Epithelial cell of esophagus (primary cell): ENCODE data around the gene AGBL1.
"Not testable (repeated sequence)": the region's sequence is repeated elsewhere in the genome, so short reads cannot be mapped to it uniquely, and the experiment has no call there.

ENCODE experiments used
- DNase-seq: peaks from one replicate; pipeline ENCODE4 v3.0.0; 2010; ENCODE audit warnings: low read depth
- H3K4me3 ChIP-seq: 2 replicates; pipeline ENCODE4 v1.5.1; 2011; ENCODE audit warnings: mild to moderate bottlenecking, low read length, control low read depth
- TF ChIP-seq, protein P1 (sequence below): IDR thresholded peaks from 2 replicates; pipeline ENCODE4 v1.5.1; 2011; ENCODE audit warnings: low read depth, mild to moderate bottlenecking, low read length, control low read depth, inconsistent platforms; ENCODE audit not compliant: insufficient read depth; ENCODE audit errors: missing control alignments

Gene AGBL1

GRCh38 chr15:86446253-86446640 lies 366.6 kb downstream of the AGBL1 start:
- H3K4me3 ChIP-seq = no peak overlapping the region
- no peak for DNase-seq
- TF ChIP-seq, protein P1, sequence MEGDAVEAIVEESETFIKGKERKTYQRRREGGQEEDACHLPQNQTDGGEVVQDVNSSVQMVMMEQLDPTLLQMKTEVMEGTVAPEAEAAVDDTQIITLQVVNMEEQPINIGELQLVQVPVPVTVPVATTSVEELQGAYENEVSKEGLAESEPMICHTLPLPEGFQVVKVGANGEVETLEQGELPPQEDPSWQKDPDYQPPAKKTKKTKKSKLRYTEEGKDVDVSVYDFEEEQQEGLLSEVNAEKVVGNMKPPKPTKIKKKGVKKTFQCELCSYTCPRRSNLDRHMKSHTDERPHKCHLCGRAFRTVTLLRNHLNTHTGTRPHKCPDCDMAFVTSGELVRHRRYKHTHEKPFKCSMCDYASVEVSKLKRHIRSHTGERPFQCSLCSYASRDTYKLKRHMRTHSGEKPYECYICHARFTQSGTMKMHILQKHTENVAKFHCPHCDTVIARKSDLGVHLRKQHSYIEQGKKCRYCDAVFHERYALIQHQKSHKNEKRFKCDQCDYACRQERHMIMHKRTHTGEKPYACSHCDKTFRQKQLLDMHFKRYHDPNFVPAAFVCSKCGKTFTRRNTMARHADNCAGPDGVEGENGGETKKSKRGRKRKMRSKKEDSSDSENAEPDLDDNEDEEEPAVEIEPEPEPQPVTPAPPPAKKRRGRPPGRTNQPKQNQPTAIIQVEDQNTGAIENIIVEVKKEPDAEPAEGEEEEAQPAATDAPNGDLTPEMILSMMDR = no peak

DNA sequence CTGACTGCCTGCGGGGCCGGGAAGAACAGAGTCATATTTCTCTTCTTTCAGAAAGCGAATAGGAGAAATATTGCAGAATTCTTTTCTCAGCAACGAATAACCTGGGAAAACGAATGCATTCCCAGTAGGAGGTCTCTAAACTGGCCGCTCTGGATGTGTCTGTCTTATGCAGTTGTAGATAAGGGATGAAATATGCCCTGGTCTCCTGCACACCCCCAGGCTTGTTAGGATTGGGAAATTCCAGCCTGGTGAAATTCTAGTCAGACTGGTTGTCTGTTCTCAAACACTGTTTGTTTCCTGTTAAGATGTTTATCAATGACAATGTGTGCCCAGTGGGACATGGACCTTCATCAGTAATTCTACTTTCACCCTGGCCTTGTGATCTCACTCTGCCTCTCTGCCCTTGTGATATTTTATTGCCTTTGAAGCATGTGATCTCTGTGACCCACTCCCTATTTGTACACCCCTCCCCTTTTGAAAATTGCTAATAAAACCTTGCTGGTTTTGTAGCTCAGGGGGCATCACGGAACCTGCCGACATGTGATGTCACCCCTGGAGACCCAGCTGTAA lies 385.9 kb downstream of the AGBL1 start:
- peak; percentile 13 for DNase-seq
- not testable (repeated sequence) for H3K4me3 ChIP-seq

GRCh38 chr15:86481720-86482119 lies 402.0 kb downstream of the AGBL1 start:
- no peak overlapping the region for H3K4me3 ChIP-seq
- DNase-seq = no peak
- TF ChIP-seq, protein P1 = no peak

GRCh38 chr15:86483936-86484335 lies 404.3 kb downstream of the AGBL1 start:
- TF ChIP-seq, protein P1 = no peak
- H3K4me3 ChIP-seq = no peak overlapping the region
- DNase-seq = no peak

GRCh38 chr15:86488046-86488445 lies 408.4 kb downstream of the AGBL1 start:
- no peak for DNase-seq
- H3K4me3 ChIP-seq = no peak overlapping the region
- TF ChIP-seq, protein P1 = no peak

DNA sequence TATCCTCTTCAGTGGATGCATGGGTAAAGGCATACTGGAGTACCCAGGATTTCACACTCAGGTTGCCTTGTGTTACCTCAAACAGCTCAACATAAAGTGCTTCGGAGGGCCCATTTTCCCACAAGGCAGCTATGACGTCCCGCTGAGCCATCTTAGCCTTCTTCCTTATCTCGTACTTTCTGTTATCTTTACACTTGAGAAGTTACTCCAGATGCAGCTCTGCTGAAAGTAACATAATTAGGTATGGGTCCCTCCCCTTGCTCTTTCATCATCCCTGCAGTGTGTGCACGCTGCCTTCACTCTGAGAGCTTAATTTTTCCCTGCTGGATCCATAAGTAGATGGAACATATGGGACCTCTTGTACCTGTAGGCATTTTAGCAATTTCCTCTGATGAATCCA lies 410.3 kb downstream of the AGBL1 start:
- TF ChIP-seq, protein P1 = no peak
- no peak for DNase-seq
- H3K4me3 ChIP-seq = no peak overlapping the region

DNA sequence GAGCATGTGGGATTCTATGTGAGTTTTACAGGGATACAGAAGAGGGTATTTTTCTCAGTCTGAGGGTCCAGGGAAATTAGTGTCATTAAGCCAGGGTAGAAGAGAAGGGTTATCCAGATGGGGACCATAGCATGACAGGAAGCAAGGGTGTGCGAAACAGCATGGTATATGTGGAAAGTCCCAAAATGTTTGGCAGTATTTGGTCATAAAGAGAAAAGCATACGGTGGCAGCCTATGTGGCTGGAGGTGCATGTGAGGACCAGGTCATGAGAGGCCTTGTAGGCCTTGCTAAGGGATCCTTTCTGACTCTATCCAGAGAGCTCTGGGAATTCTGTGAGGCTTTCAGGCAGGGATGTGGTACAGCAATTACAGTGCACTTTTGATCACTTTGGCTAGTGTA lies 411.4 kb downstream of the AGBL1 start:
- DNase-seq = no peak
- TF ChIP-seq, protein P1 = no peak

More for the DNA sequence above, 411.4 kb downstream of the AGBL1 start:
- no peak overlapping the region for H3K4me3 ChIP-seq
